Lower lobe of right lung (tissue), 2 donors: ENCODE results near the gene FNIP2. TPM values are rescaled to one million over a fixed set of nuclear protein-coding genes. Genes with fewer than 3 reads are reported as not detected.

Source experiments
- ATAC-seq, 2 donors: fragments of 200-7000 bp; cut with Tn5 transposase; one replicate each; pipeline ENCODE4 v1.9.1; 2020 to 2022; ENCODE audit warnings: mild to moderate bottlenecking in 2 of 2, moderate library complexity in 2 of 2
- DNase-seq: peaks from one replicate; pipeline ENCODE4 v3.0.0-alpha.2; 2020
- H3K27ac ChIP-seq: fragments of 200-600 bp; one replicate; pipeline ENCODE4 v1.8.0; 2022
- H3K27me3 ChIP-seq: fragments of 200-600 bp; one replicate; pipeline ENCODE4 v1.8.0; 2022; ENCODE audit warnings: low read depth
- H3K36me3 ChIP-seq: fragments of 200-600 bp; one replicate; pipeline ENCODE4 v1.8.0; 2022; ENCODE audit warnings: mild to moderate bottlenecking
- H3K4me1 ChIP-seq: fragments of 200-600 bp; one replicate; pipeline ENCODE4 v1.8.0; 2022
- H3K4me3 ChIP-seq: fragments of 200-600 bp; one replicate; pipeline ENCODE4 v1.8.0; 2022; ENCODE audit warnings: mild to moderate bottlenecking
- H3K9me3 ChIP-seq: fragments of 200-600 bp; one replicate; pipeline ENCODE4 v1.8.0; 2022
- CTCF ChIP-seq: fragments of 200-600 bp; IDR thresholded peaks from one replicate; pipeline ENCODE4 v1.8.0; 2022; ENCODE audit warnings: antibody characterized with exemption, mild to moderate bottlenecking
- intact Hi-C: fragments of 100-400 bp; cut with DNase I; formaldehyde crosslinking; loops from one replicate; pipeline ENCODE4 v1.11.0; 2022
- total RNA-seq: library from RNA; stranded (reverse); fragmentation: NEBNext Ultra II Directional; extraction: Animal tissue kit (Norgen Biotek cat#: 25700); gene quantifications from one replicate; pipeline ENCODE4 v1.2.1, GENCODE V29; 2021
- donor health status: DM: no; HTN: yes; CAD: no; lungs with severe emphysema.

Gene FNIP2
- total RNA-seq, 1 donor from 2014 or later: 90.7 TPM

DNA sequence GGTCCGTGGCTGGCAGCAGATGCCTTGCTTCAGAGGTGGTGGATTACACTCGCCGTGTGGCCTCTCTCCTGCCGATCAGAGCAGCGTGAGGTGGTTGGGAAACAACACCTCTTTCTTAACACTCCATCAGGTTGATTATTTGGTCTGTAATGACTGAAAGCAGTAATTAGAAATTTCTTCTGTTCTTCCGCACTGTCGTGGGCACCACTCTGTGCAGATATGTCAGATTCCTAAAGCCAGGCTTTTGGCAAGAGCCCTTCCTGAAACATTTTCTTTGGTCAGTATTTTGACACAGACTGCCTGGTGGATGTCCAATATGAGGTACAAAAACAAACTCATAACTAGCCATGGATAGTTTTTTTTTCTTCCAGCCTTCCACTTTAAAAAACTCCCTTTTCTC is 100.9 kb downstream of the FNIP2 start:
- no peak for DNase-seq
- no peak for TF ChIP-seq CTCF
- no peak overlapping the region for H3K4me3 ChIP-seq
- no peak overlapping the region for H3K27ac ChIP-seq
- no peaks in the 10 kb centered on the region for H3K27me3 ChIP-seq
- H3K36me3 ChIP-seq: peaks cover 78% of the 10 kb centered on the region
- intact Hi-C loops: no loop called here
- H3K9me3 ChIP-seq: no peaks in the 10 kb centered on the region
- H3K4me1 ChIP-seq: no peaks in the 10 kb centered on the region
- no peak for ATAC-seq

GRCh38 chr4:158870282-158870625 is 101.4 kb downstream of the FNIP2 start:
- H3K27ac ChIP-seq: no peak overlapping the region
- no peaks in the 10 kb centered on the region for H3K4me1 ChIP-seq
- intact Hi-C loops: no loop called here
- peaks cover 77% of the 10 kb centered on the region for H3K36me3 ChIP-seq
- DNase-seq (no peak), ATAC-seq (peak in 1 of 2 donors; percentile 36)
- no peaks in the 10 kb centered on the region for H3K9me3 ChIP-seq
- H3K4me3 ChIP-seq: no peak overlapping the region
- TF ChIP-seq CTCF: no peak
- no peaks in the 10 kb centered on the region for H3K27me3 ChIP-seq

DNA sequence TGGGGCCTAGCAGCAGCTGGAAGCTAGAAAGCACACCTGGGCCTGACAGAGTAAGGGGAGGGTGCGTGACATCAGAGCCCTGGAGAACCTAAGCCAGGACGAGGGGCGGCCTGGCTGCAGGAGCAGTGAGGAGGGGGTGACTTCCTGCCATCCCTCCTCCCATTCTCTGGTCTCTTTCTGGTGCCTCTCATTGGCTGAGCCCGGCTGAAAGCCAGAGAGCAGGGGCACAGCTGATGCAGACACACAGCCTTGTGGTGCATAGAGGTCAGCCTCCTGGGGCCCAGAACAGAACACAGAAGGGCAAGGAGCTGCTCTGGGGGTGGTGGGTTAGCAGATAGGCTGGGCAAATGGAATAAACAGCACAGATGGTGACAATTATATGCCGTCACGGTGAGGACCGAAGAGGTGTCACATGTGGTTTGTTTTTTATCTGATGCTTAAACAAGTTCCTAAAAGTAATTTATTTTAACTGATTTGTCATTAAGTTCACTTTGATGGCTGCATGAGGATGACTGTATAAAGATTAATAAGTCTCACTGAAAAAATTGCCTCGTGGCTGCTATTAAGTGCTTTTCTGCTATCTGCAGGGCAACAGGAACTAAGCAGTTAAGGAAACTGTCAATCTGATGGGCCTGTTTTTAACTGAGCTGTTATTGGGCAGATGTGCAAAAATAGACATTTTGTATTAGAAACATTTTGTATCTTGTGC is 102.0 kb downstream of the FNIP2 start:
- DNase-seq: no peak
- Histone ChIP-seq H3K9me3 (no peaks in the 10 kb centered on the region), H3K4me1 (no peaks in the 10 kb centered on the region), H3K4me3 (no peak overlapping the region), H3K36me3 (peaks cover 74% of the 10 kb centered on the region), H3K27me3 (no peaks in the 10 kb centered on the region), H3K27ac (no peak overlapping the region)
- intact Hi-C loops: no loop called here
- TF ChIP-seq CTCF: no peak
- no peak for ATAC-seq

- peaks cover 78% of the 10 kb centered on the region for H3K36me3 ChIP-seq
- DNase-seq (no peak), ATAC-seq (no peak)
- no peaks in the 10 kb centered on the region for H3K9me3 ChIP-seq
- no peaks in the 10 kb centered on the region for H3K27me3 ChIP-seq
- TF ChIP-seq CTCF: no peak
- H3K4me3 ChIP-seq: no peak overlapping the region
- no peaks in the 10 kb centered on the region for H3K4me1 ChIP-seq
- intact Hi-C loops: no loop called here
- no peak overlapping the region for H3K27ac ChIP-seq
Observed at GRCh38 chr4:158871335-158871724, 102.5 kb downstream of the FNIP2 start.

DNA sequence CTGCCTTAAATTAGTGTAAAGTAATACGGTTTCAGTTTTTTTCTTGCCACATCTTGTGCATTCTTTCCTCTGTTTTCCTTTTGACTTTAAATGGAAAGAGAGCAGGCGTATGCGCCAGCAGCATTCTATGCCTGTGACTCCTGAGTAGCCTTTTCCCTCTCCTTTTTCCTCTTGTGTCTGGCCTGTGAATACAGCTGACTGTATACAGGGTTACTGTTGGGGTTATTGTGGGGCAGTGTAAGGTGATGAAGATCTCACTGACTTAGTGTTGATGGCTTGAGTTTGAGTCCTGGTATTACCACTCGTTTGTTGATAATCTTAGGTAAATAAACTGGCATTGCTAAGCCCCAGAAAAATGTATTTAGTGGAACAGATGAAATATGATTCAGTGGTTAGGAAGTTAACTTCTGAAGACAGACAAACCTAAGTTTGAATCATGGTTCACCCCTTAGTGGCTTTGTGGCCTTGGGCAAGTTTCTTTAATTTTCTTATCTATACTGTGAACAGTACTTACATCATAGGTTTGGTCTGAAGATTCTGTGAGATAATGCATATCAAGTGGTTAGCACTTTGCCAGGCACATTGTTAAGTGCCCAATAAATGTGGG is 105.1 kb downstream of the FNIP2 start:
- no peaks in the 10 kb centered on the region for H3K4me1 ChIP-seq
- intact Hi-C loops: no loop called here
- TF ChIP-seq CTCF: no peak
- ATAC-seq: peak in 1 of 2 donors; percentile 26
- H3K27ac ChIP-seq: no peak overlapping the region
- H3K36me3 ChIP-seq: peaks cover 80% of the 10 kb centered on the region
- no peaks in the 10 kb centered on the region for H3K27me3 ChIP-seq
- H3K4me3 ChIP-seq: no peak overlapping the region
- no peak for DNase-seq
- H3K9me3 ChIP-seq: no peaks in the 10 kb centered on the region
